GOT3 (cell line): Measurements from ENCODE around the gene CHRNB2.

Experiments used
- DNase-seq: peaks from one replicate; lab custom pipeline; 2025; ENCODE audit warnings: mixed read lengths; lab: John Stamatoyannopoulos, UW

The CHRNB2 gene

GRCh38 chr1:154611150-154611862 is 43.7 kb downstream of the CHRNB2 start:
- DNase-seq, result no peak

GRCh38 chr1:154614247-154614646 is 46.7 kb downstream of the CHRNB2 start:
- no peak for DNase-seq

- no peak for DNase-seq
Observed at GRCh38 chr1:154614901-154615300, 47.3 kb downstream of the CHRNB2 start.

GRCh38 chr1:154615411-154615810 is 47.8 kb downstream of the CHRNB2 start:
- DNase-seq, result no peak

GRCh38 chr1:154616659-154617345 is 49.2 kb downstream of the CHRNB2 start:
- DNase-seq, result no peak

GRCh38 chr1:154619181-154619948 is 51.8 kb downstream of the CHRNB2 start:
- no peak for DNase-seq

GRCh38 chr1:154620751-154621150 is 53.2 kb downstream of the CHRNB2 start:
- DNase-seq, result no peak

- no peak for DNase-seq
Observed at GRCh38 chr1:154621875-154622274, 54.3 kb downstream of the CHRNB2 start.

GRCh38 chr1:154622503-154623039 is 55.0 kb downstream of the CHRNB2 start:
- DNase-seq, result no peak

- DNase-seq, result no peak
Observed at GRCh38 chr1:154623358-154623757, 55.8 kb downstream of the CHRNB2 start.

GRCh38 chr1:154624746-154625643 is 57.4 kb downstream of the CHRNB2 start:
- no peak for DNase-seq

- no peak for DNase-seq
Observed at GRCh38 chr1:154626456-154627256, 59.1 kb downstream of the CHRNB2 start.

GRCh38 chr1:154627257-154628120 is 59.9 kb downstream of the CHRNB2 start:
- DNase-seq, result peak; percentile 32

GRCh38 chr1:154628121-154628405 is 60.5 kb downstream of the CHRNB2 start:
- no peak for DNase-seq

- DNase-seq, result no peak
Observed at GRCh38 chr1:154629061-154629674, 61.6 kb downstream of the CHRNB2 start.
